Stomach (tissue), 4 donors: ENCODE results near the gene CUL7.

Experiments used
- CTCF ChIP-seq, 7 experiments: fragments of 450-650 bp in 4 of 7; fragments of 200-600 bp in 3 of 7; sonication (generic) in 3 of 7; IDR thresholded peaks; one replicate each; pipeline ENCODE4 v1.5.1; 2016 to 2019; ENCODE audit warnings: antibody characterized with exemption in 7 of 7, control low read depth in 2 of 7, mild to moderate bottlenecking in 1 of 7
- EP300 ChIP-seq: sonication (generic); formaldehyde crosslinking; IDR thresholded peaks from one replicate; pipeline ENCODE4 v1.6.1; 2017; ENCODE audit warnings: antibody characterized with exemption
- POLR2A ChIP-seq, 4 donors: fragments of 450-650 bp; IDR thresholded peaks; one replicate each; pipeline ENCODE4 v1.6.1; 2016; ENCODE audit warnings: antibody characterized with exemption in 4 of 4, control low read depth in 2 of 4, mild to moderate bottlenecking in 1 of 4, moderate library complexity in 1 of 4

- TF ChIP-seq POLR2A (IDR thresholded peaks at IDR 0.05) (no peak), CTCF (IDR thresholded peaks at IDR 0.05) (no peak), EP300 (no peak)
Measured at GRCh38 chr6:43012364-43012763, 41.3 kb downstream of the CUL7 start.
